ENCODE data around the gene NSD2.

Gene NSD2

DNA sequence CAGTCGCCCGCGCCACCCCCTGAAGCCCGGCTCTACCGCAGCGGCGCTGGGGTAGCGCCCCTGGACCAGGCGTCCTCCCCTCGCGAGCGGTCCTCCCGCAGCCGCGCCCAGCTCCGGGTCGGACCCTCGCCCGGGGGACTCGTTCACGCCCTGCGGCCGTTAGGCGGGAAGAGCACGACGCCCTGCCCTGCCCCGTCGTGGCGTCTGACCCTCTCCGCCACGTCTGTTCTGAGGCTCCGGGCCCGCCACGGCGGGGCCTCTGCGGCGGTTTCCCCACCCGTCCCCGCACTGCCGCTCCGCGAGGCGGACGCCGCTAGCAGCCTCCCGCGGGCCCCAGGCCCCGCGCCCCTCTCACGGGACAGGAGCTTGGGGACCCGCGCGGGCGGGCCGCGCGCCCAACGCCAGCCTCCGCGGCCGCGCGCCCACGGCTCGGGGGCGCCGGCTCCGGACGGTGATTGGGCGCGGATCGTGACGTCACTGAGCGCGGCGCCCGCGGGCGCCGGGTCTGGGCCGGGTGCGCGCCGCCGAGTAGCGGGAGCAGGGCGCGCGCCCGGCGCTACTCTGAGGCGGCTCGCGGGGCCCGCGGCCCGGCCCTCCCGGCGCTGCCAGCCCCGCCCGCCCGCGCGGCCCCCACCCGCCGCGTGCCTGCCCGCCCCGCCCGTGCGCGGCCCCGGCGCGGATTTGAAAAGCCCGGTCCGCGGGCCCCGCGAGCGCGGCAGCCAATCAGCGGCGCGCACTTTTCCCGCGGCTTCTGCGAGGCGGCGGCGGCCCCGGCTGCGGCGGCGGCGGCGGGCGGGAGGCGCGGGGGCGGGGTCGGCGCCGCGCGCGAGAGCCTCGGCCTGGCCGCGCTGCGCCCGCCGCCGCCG, at the start of gene NSD2:
Gene NSD2, plus strand, starts transcription at position 816 of the 866 bp plus-strand sequence. CDS start 29,262 bp downstream, outside the sequence.
- DNase-seq (ENCODE audit: low read depth), result peak; percentile 84
- H3K4me3 ChIP-seq (ENCODE audit: low read depth, low read length), result peak within 1 kb of the TSS; percentile 79
- TF ChIP-seq, protein P1, sequence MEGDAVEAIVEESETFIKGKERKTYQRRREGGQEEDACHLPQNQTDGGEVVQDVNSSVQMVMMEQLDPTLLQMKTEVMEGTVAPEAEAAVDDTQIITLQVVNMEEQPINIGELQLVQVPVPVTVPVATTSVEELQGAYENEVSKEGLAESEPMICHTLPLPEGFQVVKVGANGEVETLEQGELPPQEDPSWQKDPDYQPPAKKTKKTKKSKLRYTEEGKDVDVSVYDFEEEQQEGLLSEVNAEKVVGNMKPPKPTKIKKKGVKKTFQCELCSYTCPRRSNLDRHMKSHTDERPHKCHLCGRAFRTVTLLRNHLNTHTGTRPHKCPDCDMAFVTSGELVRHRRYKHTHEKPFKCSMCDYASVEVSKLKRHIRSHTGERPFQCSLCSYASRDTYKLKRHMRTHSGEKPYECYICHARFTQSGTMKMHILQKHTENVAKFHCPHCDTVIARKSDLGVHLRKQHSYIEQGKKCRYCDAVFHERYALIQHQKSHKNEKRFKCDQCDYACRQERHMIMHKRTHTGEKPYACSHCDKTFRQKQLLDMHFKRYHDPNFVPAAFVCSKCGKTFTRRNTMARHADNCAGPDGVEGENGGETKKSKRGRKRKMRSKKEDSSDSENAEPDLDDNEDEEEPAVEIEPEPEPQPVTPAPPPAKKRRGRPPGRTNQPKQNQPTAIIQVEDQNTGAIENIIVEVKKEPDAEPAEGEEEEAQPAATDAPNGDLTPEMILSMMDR (conservative IDR thresholded peaks at IDR 0.05; ENCODE audit: low read depth, low read length), result no peak

DNA sequence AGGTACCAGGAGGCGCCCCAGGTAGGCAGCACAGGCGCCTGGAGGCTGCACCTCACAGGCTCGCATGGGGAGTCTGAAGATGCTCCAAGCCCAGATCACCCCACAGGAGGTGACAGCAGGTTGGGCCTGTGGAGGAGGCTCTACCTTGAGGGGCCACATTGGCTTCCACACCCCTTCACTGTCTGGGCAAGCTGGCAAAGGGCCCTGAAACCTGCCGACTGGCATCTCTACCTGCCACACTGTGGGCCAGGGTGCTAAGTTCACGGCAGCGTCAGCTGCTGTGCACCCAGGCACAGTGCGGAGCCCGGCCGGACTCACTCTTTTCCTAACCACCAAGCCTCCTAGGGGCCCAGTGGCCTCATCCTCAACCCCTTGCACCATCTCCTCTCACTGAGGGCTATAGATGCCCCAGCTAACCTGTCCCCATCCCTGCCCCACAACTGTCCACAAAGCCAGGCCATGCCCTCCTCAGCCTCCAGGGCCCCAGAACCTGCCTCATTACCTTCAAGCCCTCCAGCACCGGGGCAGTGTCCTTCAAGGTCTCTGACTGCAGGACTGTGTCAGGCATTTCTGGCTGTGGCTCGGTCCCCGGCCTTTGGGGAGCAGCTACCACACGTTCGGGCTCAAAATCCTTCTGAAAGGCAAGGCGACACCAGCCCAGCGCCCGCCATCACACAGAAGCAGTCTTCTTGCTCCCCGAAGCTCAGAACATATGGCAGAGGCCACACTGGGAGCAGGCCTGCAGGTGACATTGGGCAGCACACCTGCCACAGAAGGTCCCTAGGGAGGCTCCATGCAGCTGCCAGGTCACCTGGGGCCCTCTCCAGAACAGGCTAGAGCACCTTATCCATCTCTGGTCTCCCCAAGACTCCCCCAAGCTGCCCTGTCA, 49.3 kb upstream of the NSD2 start:
- no peak overlapping the region for H3K4me3 ChIP-seq (ENCODE audit: low read depth, low read length)
- TF ChIP-seq, protein P1 (conservative IDR thresholded peaks at IDR 0.05; ENCODE audit: low read depth, low read length), result no peak
- no peak for DNase-seq (ENCODE audit: low read depth)

DNA sequence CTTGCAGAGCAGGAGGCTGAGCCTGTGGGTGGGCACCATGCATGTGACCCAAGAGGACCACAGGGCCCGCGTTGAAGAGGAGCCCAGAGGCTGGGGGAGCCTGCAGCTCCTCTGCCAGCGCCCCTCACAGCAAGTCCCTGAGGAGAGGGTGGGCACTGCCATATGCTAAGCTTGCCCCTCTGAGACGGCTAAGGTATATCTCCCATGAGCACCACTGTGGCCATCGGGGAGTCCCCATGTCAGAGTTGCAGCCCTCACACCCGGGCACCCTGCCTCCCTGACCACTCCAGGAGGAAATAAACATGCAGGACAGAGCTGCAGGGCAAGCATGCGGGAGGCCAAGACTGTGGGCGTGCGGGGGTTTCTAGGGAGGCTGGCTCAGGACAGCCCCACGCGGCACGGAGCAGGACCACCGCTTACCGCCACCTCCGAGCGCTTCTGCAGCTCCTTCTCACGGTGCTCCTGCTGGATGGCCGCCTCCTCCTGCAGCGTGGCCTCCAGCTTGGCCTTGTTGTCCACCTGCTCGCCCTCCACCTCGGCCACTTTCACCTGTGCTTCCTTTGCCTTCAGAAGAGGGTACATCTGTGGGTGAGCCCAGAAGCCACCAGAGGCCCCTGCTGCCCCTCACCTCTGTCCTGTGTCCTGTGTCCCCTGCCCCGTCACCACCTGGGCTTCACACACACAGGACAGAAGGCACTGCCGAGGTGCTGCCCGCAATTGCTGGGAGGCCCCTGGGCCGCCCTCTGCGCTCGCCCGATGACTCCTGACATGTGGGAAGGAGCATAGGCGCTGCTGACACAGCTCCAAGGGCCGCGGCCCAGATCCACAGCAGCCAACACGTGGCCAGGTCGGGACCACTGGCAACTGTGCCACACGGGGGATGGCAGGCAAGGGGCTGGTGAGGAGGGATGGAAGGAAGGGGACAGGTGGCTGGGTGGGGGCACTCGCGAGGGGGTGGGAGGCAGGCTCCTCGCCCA, 48.3 kb upstream of the NSD2 start:
- no peak for DNase-seq (ENCODE audit: low read depth)
- TF ChIP-seq, protein P1 (conservative IDR thresholded peaks at IDR 0.05; ENCODE audit: low read depth, low read length), result no peak
- H3K4me3 ChIP-seq (ENCODE audit: low read depth, low read length), result no peak overlapping the region

DNA sequence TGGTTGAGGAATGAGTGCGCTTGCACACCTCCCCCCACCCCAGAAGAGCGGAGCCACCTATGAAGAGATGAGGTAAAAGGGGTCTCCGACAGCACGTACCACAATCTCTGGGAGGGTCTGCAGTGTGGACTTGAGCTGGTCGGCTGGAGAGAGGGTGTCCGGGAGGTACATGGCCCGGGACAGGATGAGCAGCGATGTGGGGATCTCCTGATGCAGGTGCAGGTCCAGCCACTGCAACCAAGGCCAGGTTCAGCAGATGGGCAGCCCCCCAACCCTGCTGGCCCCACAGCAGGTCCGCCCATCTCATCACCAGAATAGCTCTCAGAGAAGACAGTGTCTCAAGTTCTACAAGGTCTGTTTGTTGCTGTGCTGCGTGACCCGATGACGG, 47.7 kb upstream of the NSD2 start:
- no peak for DNase-seq (ENCODE audit: low read depth)
- TF ChIP-seq, protein P1 (conservative IDR thresholded peaks at IDR 0.05; ENCODE audit: low read depth, low read length), result no peak
- H3K4me3 ChIP-seq (ENCODE audit: low read depth, low read length), result no peak overlapping the region

DNA sequence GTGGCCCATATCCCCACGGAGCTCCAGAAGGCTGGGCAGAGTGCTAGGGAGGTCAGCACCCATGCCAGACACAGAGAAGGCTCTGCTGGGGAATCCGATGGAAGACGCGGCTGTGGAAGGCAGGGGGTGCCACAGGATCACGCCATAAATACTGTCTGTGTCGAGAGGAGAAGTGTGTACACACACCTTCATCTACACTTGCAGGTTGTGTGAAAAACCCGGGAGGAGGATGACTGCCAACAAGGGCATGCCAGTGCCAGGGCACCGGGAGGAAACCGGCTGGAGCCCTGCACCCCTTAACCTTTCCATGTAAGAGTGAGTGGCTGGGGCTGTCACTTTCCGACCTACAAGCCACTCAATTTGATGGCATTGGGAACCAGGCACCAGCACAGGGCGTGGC, 46.4 kb upstream of the NSD2 start:
- no peak for DNase-seq (ENCODE audit: low read depth)
- H3K4me3 ChIP-seq (ENCODE audit: low read depth, low read length), result no peak overlapping the region
- TF ChIP-seq, protein P1 (conservative IDR thresholded peaks at IDR 0.05; ENCODE audit: low read depth, low read length), result no peak

DNA sequence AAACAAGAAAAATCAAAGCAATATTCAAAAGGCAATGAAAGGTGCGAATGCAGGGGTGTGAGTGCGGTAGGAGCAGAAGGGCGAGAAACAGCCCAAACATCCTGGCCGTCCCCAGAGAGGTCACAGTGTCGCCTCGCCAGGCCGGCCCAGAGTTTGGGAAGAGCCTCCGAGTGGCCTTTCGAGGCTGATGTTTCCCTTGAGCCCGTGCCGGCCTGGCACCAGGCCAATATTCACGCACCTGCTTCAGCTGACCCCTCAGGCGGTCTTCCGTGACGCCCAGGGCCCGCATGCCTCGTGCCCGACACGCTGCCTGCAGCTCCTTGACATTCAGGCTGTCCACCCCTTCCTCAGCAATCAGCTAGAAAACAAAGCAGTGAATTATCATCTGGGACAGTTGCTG, 45.9 kb upstream of the NSD2 start:
- H3K4me3 ChIP-seq (ENCODE audit: low read depth, low read length), result no peak overlapping the region
- no peak for DNase-seq (ENCODE audit: low read depth)
- TF ChIP-seq, protein P1 (conservative IDR thresholded peaks at IDR 0.05; ENCODE audit: low read depth, low read length), result no peak
